Adrenal gland (tissue), 12 donors: ENCODE measurements around the gene PKD1. TPM values are rescaled to one million over a fixed set of nuclear protein-coding genes. Genes with fewer than 3 reads are reported as not detected.

Source experiments
- DNase-seq, 7 donors: peaks; one replicate each; pipeline ENCODE4 v3.0.0-alpha.2; 2019 to 2020
- H3K27ac ChIP-seq, 5 donors: fragments of 200-600 bp; sonication (generic) in 4 of 5; 1 replicate in 3 of 5; 2 replicates in 2 of 5; pipeline versions ENCODE4 v1.5.1 to v1.8.0; 2016 to 2020; ENCODE audit warnings: mild to moderate bottlenecking in 1 of 5
- H3K27me3 ChIP-seq: fragments of 200-600 bp; 2 replicates; pipeline ENCODE4 v1.8.0; 2021
- H3K36me3 ChIP-seq, 2 donors: fragments of 200-600 bp; replicated peaks in 1 of 2; 1 replicate in 1 of 2; 2 replicates in 1 of 2; pipeline versions ENCODE4 v1.5.1 to v1.8.0; 2018 to 2022
- H3K4me1 ChIP-seq, 2 donors: fragments of 200-600 bp; replicated peaks in 1 of 2; 1 replicate in 1 of 2; 2 replicates in 1 of 2; pipeline versions ENCODE4 v1.5.1 to v1.8.0; 2018 to 2021
- H3K4me3 ChIP-seq, 4 donors: fragments of 200-600 bp; sonication (generic) in 3 of 4; one replicate each; pipeline ENCODE4 v1.5.1; 2016 to 2018
- H3K9me3 ChIP-seq, 3 donors: fragments of 200-600 bp; sonication (generic) in 1 of 3; replicated peaks in 1 of 3; 1 replicate in 2 of 3; 2 replicates in 1 of 3; pipeline versions ENCODE4 v1.5.1 to v1.8.0; 2016 to 2021
- POLR2A ChIP-seq, 2 donors: fragments of 450-650 bp; IDR thresholded peaks; one replicate each; pipeline ENCODE4 v1.6.1; 2017; ENCODE audit warnings: antibody characterized with exemption in 2 of 2, mild to moderate bottlenecking in 2 of 2, moderate library complexity in 1 of 2
- WGBS, 4 donors: extraction: QIAGEN DNeasy Blood & Tissue Kit in 2 of 4; methylation state at CpG; one replicate each; pipeline versions ENCODE4 v1.1.5 to v1.1.7; 2013 to 2017; 5-methylcytosine and 5-hydroxymethylcytosine counted together
- intact Hi-C, 2 donors: fragments of 100-400 bp; cut with DNase I; formaldehyde crosslinking; loops; one replicate each; pipeline versions ENCODE4 v1.14.1 to v1.15.0; 2022 to 2023
- polyA plus RNA-seq, 3 donors: library from polyadenylated mRNA; stranded (reverse); fragments of 200-250 nt in 2 of 3; fragments of 350-450 nt in 1 of 3; fragmentation: Illumina TruSeq in 1 of 3; extraction: RNeasy Lipid Tissue Mini Kit (QIAGEN cat#74804) in 1 of 3; gene quantifications; one replicate each; pipeline ENCODE4 v1.2.3, GENCODE V29; 2013 to 2014
- total RNA-seq, 9 donors: library from RNA; depleted of rRNA in 4 of 9; stranded (reverse); fragments of >200 nt in 4 of 9; fragments of 120-200 nt in 1 of 9; fragmentation: NEBNext Ultra II Directional in 1 of 9; extraction: Animal tissue kit (Norgen Biotek cat#: 25700) in 1 of 9; gene quantifications; one replicate each; pipeline versions ENCODE4 v1.1.0 to v1.2.4, GENCODE V29; 2013 to 2023
- TF ChIP-seq, protein P1 (sequence below), 6 experiments: fragments of 450-650 bp in 4 of 6; fragments of 200-600 bp in 2 of 6; sonication (generic) in 1 of 6; IDR thresholded peaks; 1 replicate in 5 of 6; 2 replicates in 1 of 6; pipeline versions ENCODE4 v1.5.1 to v1.8.0; 2016 to 2021; ENCODE audit warnings: antibody characterized with exemption in 6 of 6, mild to moderate bottlenecking in 2 of 6, moderate library complexity in 1 of 6
- donor health status: healthy with polysubstance abuse.
- donor health status: Bipolar disorder and iron deficiency.
- donor health status: DM: yes; HTN: yes; CAD: no.
- donor health status: DM: no; HTN: no; CAD: no.
- donor health status: DM: no; HTN: no; CAD: no.
- donor health status: DM: yes; HTN: yes; CAD: no.

The PKD1 gene
- total and polyA plus RNA-seq, 12 donors, result 9.2 to 359 (median 102) TPM

DNA sequence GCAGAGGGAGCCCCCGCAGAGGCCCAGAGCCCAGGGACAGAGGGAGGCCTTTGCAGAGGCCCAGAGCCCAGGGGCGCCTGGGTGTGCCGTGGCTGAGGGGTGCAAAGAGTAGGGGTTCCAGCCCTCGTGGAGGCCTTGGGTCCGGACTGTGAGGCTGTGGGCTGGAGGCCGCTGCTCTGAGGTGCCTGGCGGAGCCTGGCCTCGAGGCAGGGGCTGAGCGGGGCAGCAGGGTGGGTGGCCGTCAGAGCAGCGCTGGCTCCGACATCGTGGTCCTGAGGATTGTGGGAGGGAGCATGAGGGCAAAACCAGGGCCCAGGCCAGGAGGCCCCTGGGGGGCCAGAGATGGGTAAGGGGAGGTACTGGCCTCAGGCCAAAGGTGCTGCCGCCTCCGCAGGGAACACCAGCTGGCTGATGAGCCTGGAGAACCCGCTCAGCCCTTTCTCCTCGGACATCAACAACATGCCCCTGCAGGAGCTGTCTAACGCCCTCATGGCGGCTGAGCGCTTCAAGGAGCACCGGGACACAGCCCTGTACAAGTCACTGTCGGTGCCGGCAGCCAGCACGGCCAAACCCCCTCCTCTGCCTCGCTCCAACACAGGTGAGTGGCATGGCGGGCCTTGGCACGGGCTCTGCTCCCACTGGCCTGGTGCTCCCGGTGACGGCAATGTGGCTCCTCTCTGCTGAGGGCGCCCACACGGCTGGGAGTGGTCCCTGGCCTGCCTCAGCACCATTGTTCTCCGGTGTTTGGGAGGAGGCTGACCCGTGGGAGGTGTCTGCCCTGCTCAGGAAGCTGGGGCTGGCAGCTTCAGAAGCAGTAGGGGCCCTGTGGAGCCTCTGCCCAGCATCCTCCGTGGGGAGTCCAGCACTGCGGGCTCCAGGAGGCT, 54.3 kb downstream of the PKD1 start:
- H3K9me3 ChIP-seq, result no peaks in the 10 kb centered on the region
- no peak overlapping the region for H3K4me3 ChIP-seq
- peak overlapping the region in 3 of 5 donors; percentile 26 to 81 (median 76) for H3K27ac ChIP-seq
- DNase-seq, result no peak
- no peaks in the 10 kb centered on the region for H3K27me3 ChIP-seq
- peaks cover 0 to 80% of the 10 kb centered on the region in 2 donors for H3K36me3 ChIP-seq
- H3K4me1 ChIP-seq, result peaks cover 0 to 19% of the 10 kb centered on the region in 2 donors
- TF ChIP-seq, protein P1, sequence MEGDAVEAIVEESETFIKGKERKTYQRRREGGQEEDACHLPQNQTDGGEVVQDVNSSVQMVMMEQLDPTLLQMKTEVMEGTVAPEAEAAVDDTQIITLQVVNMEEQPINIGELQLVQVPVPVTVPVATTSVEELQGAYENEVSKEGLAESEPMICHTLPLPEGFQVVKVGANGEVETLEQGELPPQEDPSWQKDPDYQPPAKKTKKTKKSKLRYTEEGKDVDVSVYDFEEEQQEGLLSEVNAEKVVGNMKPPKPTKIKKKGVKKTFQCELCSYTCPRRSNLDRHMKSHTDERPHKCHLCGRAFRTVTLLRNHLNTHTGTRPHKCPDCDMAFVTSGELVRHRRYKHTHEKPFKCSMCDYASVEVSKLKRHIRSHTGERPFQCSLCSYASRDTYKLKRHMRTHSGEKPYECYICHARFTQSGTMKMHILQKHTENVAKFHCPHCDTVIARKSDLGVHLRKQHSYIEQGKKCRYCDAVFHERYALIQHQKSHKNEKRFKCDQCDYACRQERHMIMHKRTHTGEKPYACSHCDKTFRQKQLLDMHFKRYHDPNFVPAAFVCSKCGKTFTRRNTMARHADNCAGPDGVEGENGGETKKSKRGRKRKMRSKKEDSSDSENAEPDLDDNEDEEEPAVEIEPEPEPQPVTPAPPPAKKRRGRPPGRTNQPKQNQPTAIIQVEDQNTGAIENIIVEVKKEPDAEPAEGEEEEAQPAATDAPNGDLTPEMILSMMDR (IDR thresholded peaks at IDR 0.05), result no peak
- no peak for TF ChIP-seq POLR2A (IDR thresholded peaks at IDR 0.05)
- intact Hi-C loops, result loop anchor here in 1 of 2 donors (5.0 kb wide), 1 partner anchor 59 kb away; no protein-coding TSS in a partner anchor
- 83 to 87% (median 86%) methylated on average over 14 to 35 of the region's 35 CpGs for WGBS, 4 donors

DNA sequence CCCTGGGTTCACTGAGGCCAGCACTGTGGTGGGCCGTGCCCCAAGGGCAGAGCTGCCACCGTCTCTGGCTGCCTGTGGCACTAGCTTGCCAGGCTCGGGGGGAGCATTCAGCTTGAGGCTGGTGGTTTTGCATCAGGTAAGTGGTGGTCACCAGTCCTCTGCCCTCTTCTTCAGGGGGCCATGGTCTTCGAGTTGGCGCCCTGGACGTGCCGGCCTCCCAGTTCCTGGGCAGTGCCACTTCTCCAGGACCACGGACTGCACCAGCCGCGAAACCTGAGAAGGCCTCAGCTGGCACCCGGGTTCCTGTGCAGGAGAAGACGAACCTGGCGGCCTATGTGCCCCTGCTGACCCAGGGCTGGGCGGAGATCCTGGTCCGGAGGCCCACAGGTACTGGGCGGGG, 55.7 kb downstream of the PKD1 start:
- 73 to 96% (median 93%) methylated on average over 3 to 16 of the region's 16 CpGs for WGBS, 4 donors
- intact Hi-C loops, result loop anchor here in 1 of 2 donors (5.0 kb wide), 1 partner anchor 58 kb away; no protein-coding TSS in a partner anchor
- TF ChIP-seq POLR2A (IDR thresholded peaks at IDR 0.05), result no peak
- TF ChIP-seq, protein P1 (IDR thresholded peaks at IDR 0.05), result no peak
- Histone ChIP-seq H3K36me3 (peaks cover 0 to 80% of the 10 kb centered on the region in 2 donors), H3K27ac (no peak overlapping the region), H3K4me3 (no peak overlapping the region), H3K9me3 (no peaks in the 10 kb centered on the region), H3K4me1 (peaks cover 0 to 19% of the 10 kb centered on the region in 2 donors), H3K27me3 (no peaks in the 10 kb centered on the region)
- DNase-seq, result no peak

DNA sequence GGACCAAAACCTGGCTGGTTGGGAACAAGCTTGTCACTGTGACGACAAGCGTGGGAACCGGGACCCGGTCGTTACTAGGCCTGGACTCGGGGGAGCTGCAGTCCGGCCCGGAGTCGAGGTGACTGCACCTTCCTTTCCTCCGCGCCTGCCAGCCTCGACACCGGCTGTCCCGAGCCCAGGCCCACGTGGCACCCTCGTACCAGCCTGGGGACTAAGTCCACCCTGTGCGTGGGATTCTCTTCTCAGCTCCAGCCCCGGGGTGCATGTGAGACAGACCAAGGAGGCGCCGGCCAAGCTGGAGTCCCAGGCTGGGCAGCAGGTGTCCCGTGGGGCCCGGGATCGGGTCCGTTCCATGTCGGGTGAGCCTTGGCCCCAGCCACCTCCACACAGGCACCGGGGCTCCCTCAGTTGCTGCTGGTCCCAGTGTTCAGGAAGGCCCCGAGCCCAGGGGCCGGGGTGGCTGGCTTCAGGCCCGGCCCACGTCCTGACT, 56.3 kb downstream of the PKD1 start:
- H3K36me3 ChIP-seq, result peaks cover 0 to 80% of the 10 kb centered on the region in 2 donors
- TF ChIP-seq POLR2A (IDR thresholded peaks at IDR 0.05), result no peak
- TF ChIP-seq, protein P1 (IDR thresholded peaks at IDR 0.05), result no peak
- WGBS, 4 donors, result 95 to 96% (median 95%) methylated on average over 14 to 30 of the region's 30 CpGs

DNA sequence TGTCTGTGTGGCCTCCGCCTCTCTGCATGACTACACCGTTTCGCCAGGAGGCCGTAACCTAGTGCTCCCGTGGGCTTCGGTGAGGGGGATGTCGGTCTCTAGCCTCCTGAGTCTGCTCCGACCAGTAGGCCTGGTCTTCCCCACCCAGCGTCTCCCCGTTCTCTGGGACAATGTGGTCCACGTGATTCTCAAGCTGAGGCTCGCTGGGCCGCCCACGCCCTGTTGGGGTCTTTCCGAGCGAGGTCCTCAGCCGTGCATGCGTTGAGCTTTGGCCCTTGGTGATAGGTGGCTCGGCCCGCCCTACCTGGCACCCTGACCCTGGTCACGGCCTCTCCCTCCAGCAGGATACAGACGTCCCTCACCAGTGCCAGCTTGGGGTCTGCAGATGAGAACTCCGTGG, 57.0 kb downstream of the PKD1 start:
- peaks cover 0 to 80% of the 10 kb centered on the region in 2 donors for H3K36me3 ChIP-seq
- WGBS, 4 donors, result 94 to 97% (median 96%) methylated on average over 9 to 23 of the region's 23 CpGs
- intact Hi-C loops, result no loop called here

More for the DNA sequence above, 56.3 kb downstream of the PKD1 start:
- DNase-seq, result no peak
- Histone ChIP-seq H3K4me1 (peaks cover 0 to 19% of the 10 kb centered on the region in 2 donors), H3K27me3 (no peaks in the 10 kb centered on the region), H3K27ac (no peak overlapping the region), H3K9me3 (no peaks in the 10 kb centered on the region), H3K4me3 (no peak overlapping the region)
- intact Hi-C loops, result no loop called here

More for the DNA sequence above, 57.0 kb downstream of the PKD1 start:
- no peaks in the 10 kb centered on the region for H3K27me3 ChIP-seq
- no peak overlapping the region for H3K4me3 ChIP-seq
- no peaks in the 10 kb centered on the region for H3K9me3 ChIP-seq
- no peak overlapping the region for H3K27ac ChIP-seq
- no peak for DNase-seq
- no peak for TF ChIP-seq POLR2A (IDR thresholded peaks at IDR 0.05)
- TF ChIP-seq, protein P1 (IDR thresholded peaks at IDR 0.05), result no peak
- H3K4me1 ChIP-seq, result peaks cover 0 to 19% of the 10 kb centered on the region in 2 donors
